ENCODE data around the gene DCDC2C. TPM values are rescaled to one million over a fixed set of nuclear protein-coding genes. Genes with fewer than 3 reads are reported as not detected.

DCDC2C gene, protein sequence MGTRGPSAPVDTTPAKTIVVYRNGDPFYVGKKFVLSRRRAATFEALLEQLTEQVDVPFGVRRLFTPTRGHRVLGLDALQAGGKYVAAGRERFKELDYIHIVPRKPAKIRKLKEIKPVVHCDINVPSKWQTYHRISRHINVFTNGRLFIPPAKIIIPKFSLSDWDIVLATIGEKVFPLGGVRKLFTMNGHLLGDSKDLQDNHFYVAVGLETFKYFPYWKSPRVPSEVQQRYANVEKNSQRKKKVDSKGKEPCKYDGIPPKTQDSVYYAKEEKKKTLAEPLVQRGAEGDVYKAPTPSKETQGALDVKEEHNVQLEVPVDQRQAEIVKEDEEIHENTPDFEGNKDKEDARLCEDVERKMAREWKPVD
- total RNA-seq = 1 to 10 TPM in 1 of 2 donors, under 1 TPM in 1; 0.99 to 1.3 TPM
- 1 to 10 TPM in 1 of 2 donors, under 1 TPM in 1; 0.73 to 1.6 TPM for polyA plus RNA-seq (ENCODE audit: insufficient read length in 2 of 2)
- long read RNA-seq, donor 1 = 0 reads
- long read RNA-seq, donor 2 = 0 reads
- long read RNA-seq, donor 3 = 0 reads
- long read RNA-seq, donor 4 = 0 reads

DNA sequence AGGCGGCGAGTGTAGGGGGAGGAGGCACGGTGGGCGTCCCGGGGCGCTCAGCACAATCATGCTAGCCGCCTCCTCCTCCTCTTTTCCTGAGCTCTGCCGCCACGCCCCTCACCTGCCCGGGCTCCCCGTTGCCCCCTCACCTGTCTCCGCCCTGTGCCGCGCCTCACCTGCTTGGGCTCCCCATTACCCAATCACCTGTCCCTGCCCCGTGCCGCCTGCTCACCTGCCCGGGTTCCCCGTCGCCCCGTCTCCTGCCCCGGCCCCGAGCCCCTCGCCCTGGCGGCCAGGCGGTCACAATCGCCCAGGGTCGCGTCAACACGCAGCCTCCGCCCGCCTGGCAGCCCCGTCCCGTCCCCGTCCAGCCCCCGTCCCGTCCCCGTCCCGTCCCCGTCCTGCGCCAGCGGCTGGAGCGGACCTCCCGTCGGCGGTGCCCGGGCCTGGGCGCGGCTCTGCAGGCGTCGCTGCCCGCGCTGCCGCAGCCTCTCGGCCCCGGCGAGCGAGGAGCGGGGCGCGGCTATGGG lies at the start of gene DCDC2C:
DCDC2C (plus strand) TSS at position 340 of the 521 bp plus-strand sequence; CDS start at position 517, 177 bp downstream.
- H3K4me3 ChIP-seq (ENCODE audit: low read depth, low read length) = no peak within 1 kb of the TSS
- H3K4me1 ChIP-seq (ENCODE audit: control insufficient read depth, insufficient read depth, low read length) = peaks cover 12% of the 10 kb centered on the region
- peaks cover 16% of the 10 kb centered on the region for H3K27me3 ChIP-seq (ENCODE audit: control insufficient read depth, insufficient read depth, low read length)
- under 1% methylated on average over 57 of the region's 60 CpGs for WGBS (ENCODE audit: insufficient coverage)
- no peak for DNase-seq (ENCODE audit: low read depth in 4 of 6, low spot score in 6 of 6)
- no peaks in the 10 kb centered on the region for H3K9me3 ChIP-seq (ENCODE audit: control insufficient read depth, insufficient read depth, low read length)
- no peak within 1 kb of the TSS for H3K27ac ChIP-seq (ENCODE audit: low read depth, low read length)
- no peaks in the 10 kb centered on the region for H3K36me3 ChIP-seq (ENCODE audit: control insufficient read depth, insufficient read depth, low read length)

DNA sequence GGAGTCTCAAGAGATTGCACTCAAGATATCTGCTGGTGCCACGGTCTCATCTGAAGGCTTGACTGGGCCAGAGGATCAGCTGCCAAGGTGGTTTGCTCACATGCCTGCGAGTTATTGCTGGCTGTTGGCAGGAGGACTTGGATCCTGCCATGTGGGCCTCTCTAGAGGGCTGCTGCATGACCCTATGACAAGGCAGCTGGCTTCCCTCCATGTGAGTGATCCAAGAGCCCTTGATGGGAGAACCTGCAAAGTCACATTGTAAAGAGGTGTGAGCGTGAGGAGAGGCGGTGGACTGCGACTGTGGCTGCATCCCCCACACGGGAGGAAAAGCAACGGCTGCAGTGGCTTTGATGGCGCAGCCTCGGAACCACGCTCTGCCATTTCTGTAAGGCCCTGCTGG lies 49.4 kb upstream of the DCDC2C start:
- H3K4me1 ChIP-seq (ENCODE audit: control insufficient read depth, insufficient read depth, low read length) = peaks cover 81% of the 10 kb centered on the region
- no peak overlapping the region for H3K27ac ChIP-seq (ENCODE audit: low read depth, low read length)
- DNase-seq (ENCODE audit: low read depth in 4 of 6, low spot score in 6 of 6) = no peak
- H3K9me3 ChIP-seq (ENCODE audit: control insufficient read depth, insufficient read depth, low read length) = no peaks in the 10 kb centered on the region
- H3K36me3 ChIP-seq (ENCODE audit: control insufficient read depth, insufficient read depth, low read length) = no peaks in the 10 kb centered on the region
- 92% methylated on average over 10 of the region's 10 CpGs for WGBS (ENCODE audit: insufficient coverage)
- no peak overlapping the region for H3K4me3 ChIP-seq (ENCODE audit: low read depth, low read length)
- H3K27me3 ChIP-seq (ENCODE audit: control insufficient read depth, insufficient read depth, low read length) = no peaks in the 10 kb centered on the region

DNA sequence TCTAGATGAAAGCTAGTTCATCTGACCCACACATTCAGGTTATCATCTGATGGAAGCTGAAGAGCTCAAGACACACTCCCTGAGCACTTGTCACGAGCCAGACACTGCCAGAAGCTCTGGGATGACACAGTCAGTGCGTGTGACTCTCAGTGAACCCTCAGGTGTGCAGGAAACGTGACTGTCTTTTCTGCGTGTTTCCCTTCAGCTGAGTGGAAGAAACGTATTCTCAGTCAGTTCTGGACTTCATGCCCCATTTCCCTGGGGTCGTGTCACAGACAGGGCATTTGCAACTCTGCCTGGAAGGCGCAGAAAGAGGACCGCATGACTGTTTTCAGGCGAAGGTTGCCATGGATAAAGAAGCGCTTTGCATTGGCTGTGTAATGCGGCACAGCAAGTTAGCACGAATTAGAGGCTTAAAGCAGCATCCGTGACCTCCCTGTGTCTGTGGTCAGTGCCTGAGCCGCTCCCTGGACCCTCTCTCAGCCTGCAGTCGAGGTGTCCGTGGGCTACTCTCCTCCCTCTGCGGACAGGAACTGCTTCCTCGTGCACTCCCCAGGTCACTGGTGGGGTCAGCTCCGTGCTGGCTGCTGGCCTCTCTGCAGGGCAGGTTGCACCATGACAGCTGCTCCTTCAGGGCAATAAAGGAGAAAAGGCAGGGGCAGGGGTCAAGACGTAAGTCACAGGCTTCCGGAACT lies 48.7 kb upstream of the DCDC2C start:
- WGBS (ENCODE audit: insufficient coverage) = 57% methylated on average over 21 of the region's 21 CpGs
- Histone ChIP-seq H3K9me3 (ENCODE audit: control insufficient read depth, insufficient read depth, low read length) (no peaks in the 10 kb centered on the region), H3K27me3 (ENCODE audit: control insufficient read depth, insufficient read depth, low read length) (no peaks in the 10 kb centered on the region), H3K36me3 (ENCODE audit: control insufficient read depth, insufficient read depth, low read length) (no peaks in the 10 kb centered on the region), H3K4me3 (ENCODE audit: low read depth, low read length) (no peak overlapping the region), H3K4me1 (ENCODE audit: control insufficient read depth, insufficient read depth, low read length) (peaks cover 83% of the 10 kb centered on the region), H3K27ac (ENCODE audit: low read depth, low read length) (no peak overlapping the region)
- DNase-seq (ENCODE audit: low read depth in 4 of 6, low spot score in 6 of 6) = peak in 1 of 6 donors; percentile 67

DNA sequence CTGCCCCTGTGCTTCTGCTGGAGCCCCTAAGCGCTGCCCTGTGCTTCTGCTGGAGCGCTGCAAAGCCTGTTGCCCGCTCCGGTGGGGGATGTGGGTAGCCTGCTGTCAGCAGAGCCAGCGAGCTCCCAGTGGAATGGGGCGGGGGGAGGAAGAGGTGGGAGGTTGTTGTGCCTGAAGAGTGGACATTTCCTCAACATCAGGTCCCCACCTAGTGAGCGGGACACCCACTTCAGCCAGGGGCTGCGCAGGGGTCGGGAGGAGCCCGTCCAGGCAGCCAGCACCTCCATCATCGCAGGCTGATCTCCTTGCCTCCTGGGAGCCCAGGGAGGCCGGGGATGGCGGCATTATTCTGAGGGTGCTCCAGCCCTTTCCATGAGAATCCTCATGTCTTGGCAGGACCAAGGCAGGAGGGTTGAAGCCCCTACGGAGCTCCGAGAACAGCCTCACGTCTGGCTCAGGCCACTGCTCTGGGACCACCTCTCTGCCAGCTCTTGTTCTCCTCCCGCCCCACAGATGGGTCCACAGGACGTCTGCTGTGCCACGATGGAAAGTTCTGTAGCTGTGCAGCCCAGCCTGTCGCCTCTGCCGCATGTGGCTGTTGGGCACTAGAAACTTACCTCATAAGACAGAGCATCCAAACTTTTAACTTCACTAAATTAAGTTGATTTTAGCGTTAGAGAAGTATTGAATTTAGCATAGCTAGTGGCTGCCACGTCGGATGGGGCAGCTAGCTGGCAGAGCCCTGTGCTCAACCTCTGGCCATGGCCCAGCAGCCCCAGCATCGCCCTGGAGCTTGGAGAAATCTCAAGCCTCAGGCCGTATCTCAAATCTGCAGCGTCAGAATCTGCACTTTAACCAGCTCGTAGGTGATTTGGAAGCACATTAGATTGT lies 47.3 kb upstream of the DCDC2C start:
- peak in 1 of 6 donors; percentile 25 for DNase-seq (ENCODE audit: low read depth in 4 of 6, low spot score in 6 of 6)
- H3K27ac ChIP-seq (ENCODE audit: low read depth, low read length) = no peak overlapping the region
- H3K4me3 ChIP-seq (ENCODE audit: low read depth, low read length) = no peak overlapping the region
- H3K9me3 ChIP-seq (ENCODE audit: control insufficient read depth, insufficient read depth, low read length) = no peaks in the 10 kb centered on the region
- H3K36me3 ChIP-seq (ENCODE audit: control insufficient read depth, insufficient read depth, low read length) = no peaks in the 10 kb centered on the region
- no peaks in the 10 kb centered on the region for H3K27me3 ChIP-seq (ENCODE audit: control insufficient read depth, insufficient read depth, low read length)
- 70% methylated on average over 18 of the region's 28 CpGs for WGBS (ENCODE audit: insufficient coverage)
- H3K4me1 ChIP-seq (ENCODE audit: control insufficient read depth, insufficient read depth, low read length) = peaks cover 74% of the 10 kb centered on the region

DNA sequence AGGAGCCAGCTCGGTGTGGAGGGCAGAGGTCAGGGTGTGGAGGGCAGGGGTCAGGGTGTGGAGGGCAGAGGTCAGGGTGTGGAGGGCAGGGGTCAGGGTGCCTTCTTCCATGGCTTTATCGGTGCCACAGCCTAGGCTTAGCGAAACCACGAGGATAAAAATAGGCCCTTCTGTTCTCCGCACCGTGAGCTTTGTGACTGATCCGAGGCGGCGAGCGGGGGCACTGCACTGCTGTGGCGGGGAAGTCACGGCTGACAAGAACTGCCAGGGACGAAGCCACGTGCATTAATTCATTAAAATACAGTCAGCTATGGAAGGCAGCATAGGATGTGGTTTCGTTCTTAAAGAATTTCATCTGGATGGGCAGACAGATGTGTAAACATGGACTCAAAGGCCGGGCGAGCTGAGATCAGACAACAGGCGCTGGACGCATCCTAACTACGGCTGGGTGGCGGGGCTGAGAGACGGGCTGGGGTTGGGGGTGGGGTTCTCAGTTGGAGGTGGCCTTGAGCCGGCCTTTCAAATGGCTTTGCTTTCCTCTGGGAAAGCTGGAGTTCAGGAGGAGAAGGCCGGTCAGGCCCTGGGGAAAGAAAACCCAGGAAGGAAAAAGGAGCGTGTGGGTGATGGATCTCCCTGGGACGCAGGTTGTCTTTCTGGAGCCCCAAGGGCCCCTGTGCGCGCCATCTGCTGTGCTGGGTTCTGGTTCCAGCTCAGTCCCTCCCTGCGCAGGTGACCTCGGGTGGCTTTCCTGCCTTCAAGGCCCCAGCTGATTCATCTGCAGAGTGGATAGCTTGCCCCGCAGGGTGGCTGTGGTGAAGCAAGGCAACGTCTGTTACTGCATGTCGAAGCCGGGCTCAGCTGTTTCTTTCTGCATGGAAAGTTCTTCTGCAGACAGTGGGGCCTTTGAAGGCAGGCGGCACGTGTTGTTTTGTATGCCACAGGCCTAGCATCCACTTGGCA lies 46.3 kb upstream of the DCDC2C start:
- DNase-seq (ENCODE audit: low read depth in 4 of 6, low spot score in 6 of 6) = peak in 2 of 6 donors; percentile 79 to 85
- H3K27ac ChIP-seq (ENCODE audit: low read depth, low read length) = peak overlapping the region; percentile 42
- H3K4me1 ChIP-seq (ENCODE audit: control insufficient read depth, insufficient read depth, low read length) = peaks cover 64% of the 10 kb centered on the region
- 21% methylated on average over 33 of the region's 36 CpGs for WGBS (ENCODE audit: insufficient coverage)
- H3K4me3 ChIP-seq (ENCODE audit: low read depth, low read length) = no peak overlapping the region
- H3K27me3 ChIP-seq (ENCODE audit: control insufficient read depth, insufficient read depth, low read length) = no peaks in the 10 kb centered on the region
- no peaks in the 10 kb centered on the region for H3K9me3 ChIP-seq (ENCODE audit: control insufficient read depth, insufficient read depth, low read length)
- H3K36me3 ChIP-seq (ENCODE audit: control insufficient read depth, insufficient read depth, low read length) = no peaks in the 10 kb centered on the region

DNA sequence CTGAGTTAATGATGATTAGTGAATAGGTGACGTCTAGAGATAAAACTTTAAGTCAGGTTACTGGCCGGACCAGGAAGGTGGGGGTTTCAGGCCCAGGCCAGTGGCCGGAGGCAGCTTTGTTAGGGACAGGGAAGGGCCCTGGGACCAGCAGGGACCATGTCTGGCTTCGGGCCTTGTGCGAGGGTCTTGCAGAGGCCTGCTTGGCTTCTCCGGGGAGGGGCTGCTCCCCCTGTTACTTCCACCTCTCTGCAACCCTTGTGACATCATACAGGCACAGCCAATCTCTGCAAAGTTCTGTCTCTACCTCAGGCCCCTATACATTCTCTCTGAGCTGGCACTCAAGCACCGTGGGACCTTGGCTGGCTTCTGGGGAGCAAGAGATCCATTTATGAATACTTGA lies 45.5 kb upstream of the DCDC2C start, which contains the start of gene ALLC:
ALLC (plus strand) TSS at position 320 of the 400 bp plus-strand sequence. CDS start 12,958 bp downstream, outside the sequence.
- H3K36me3 ChIP-seq (ENCODE audit: control insufficient read depth, insufficient read depth, low read length) = no peaks in the 10 kb centered on the region
- no peak for DNase-seq (ENCODE audit: low read depth in 4 of 6, low spot score in 6 of 6)
- H3K4me3 ChIP-seq (ENCODE audit: low read depth, low read length) = no peak within 1 kb of the TSS
- no peaks in the 10 kb centered on the region for H3K9me3 ChIP-seq (ENCODE audit: control insufficient read depth, insufficient read depth, low read length)
- H3K27ac ChIP-seq (ENCODE audit: low read depth, low read length) = peak within 1 kb of the TSS; percentile 43
- 50% methylated on average over 5 of the region's 7 CpGs for WGBS (ENCODE audit: insufficient coverage)
- H3K27me3 ChIP-seq (ENCODE audit: control insufficient read depth, insufficient read depth, low read length) = no peaks in the 10 kb centered on the region
- H3K4me1 ChIP-seq (ENCODE audit: control insufficient read depth, insufficient read depth, low read length) = peaks cover 56% of the 10 kb centered on the region

DNA sequence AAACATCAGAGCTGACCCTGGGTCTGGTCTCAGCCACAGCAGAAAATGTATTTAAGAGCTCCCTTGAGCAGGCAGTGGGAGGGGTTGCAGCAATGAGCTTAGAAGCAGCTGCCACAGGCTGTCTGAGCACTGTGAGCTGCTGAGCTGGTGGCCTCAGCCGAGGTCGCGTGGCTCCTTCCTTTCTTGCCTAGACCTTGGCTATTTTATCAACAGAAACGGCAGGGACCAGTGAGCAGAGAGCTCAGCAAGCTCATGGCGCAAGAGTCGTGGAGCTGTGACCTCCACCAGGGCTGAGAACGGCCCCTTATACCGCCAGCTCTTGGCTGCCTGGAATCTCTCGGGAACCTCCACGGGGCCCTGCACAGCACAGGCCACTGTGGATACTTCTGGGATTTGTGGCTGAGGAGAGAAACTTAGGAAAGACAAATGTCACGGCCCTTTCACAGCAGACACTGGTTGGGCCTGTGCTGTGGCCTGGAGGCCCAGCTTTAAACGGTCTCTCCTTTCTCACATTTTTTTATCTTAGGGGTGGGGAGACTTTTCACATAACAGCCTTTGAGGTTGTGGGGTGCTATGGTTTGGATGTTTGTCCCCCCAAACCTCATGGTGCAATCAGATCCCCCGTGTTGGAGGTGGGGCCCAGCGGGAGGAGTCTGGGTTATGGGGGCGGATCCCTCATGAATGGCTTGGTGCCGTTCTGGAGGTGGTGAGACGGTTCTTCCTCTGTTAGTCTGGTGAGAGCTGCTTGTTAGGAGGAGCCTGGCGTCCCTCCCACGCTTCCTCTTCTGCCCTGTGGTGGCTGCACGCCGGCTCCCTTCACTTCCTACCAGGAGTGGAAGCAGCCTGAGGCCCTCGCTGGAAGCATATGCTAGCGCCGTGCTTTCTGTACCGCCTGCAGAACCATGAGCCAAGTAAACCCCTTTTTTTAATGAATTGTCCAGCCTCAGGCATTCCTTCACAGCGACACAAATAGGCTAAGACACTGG lies 43.6 kb upstream of the DCDC2C start:
- Histone ChIP-seq H3K4me1 (ENCODE audit: control insufficient read depth, insufficient read depth, low read length) (peaks cover 46% of the 10 kb centered on the region), H3K36me3 (ENCODE audit: control insufficient read depth, insufficient read depth, low read length) (no peaks in the 10 kb centered on the region), H3K27ac (ENCODE audit: low read depth, low read length) (peak overlapping the region; percentile 4), H3K4me3 (ENCODE audit: low read depth, low read length) (no peak overlapping the region), H3K9me3 (ENCODE audit: control insufficient read depth, insufficient read depth, low read length) (no peaks in the 10 kb centered on the region), H3K27me3 (ENCODE audit: control insufficient read depth, insufficient read depth, low read length) (no peaks in the 10 kb centered on the region)
- 66% methylated on average over 18 of the region's 26 CpGs for WGBS (ENCODE audit: insufficient coverage)
- DNase-seq (ENCODE audit: low read depth in 4 of 6, low spot score in 6 of 6) = peak in 2 of 6 donors; percentile 34 to 72

All from spinal cord (tissue), 10 donors.